Measurements from ENCODE around the gene CMTM8. TPM values are rescaled to one million over a fixed set of nuclear protein-coding genes. Genes with fewer than 3 reads are reported as not detected.

The CMTM8 gene
- polyA plus RNA-seq, 4 donors: 5.4 to 41.3 (median 8.0) TPM

DNA sequence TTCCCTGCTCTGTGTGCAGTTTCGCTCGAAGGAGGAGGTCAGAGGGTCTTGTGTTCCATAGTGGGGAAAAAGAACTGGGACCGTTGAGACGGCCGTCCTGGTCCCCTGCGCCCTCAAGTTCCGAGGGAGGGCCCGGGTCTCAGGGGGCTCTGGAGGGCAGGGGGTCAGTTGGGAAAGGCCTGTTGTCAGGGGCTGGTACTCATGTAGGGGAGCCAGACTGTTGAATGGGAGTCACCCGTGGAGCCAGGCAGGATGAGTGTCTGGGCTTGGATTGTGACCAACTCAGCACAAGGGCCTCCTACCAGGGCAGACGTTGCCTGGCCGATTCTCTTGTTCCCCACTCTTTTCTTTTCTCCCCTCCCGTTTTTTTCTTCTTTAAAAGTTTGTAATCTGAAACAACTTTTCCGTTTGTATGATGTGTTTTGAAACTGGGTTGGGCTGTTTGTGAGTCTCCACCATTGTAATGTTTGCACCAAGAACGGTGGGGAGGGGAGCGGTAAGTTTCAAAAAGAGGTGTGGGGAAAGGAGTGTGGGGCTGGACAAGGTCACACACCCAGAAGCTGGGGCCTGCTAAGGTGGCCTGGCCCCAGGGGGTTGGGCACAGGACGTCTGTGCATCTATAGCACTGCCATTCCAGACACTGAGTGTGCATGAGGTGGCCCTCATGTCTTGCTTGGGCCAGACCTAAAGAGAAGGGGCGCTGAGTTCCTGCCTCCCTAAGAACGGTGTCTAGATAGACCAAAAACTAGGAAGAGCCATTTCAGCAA lies 154.2 kb downstream of the CMTM8 start:
- Histone ChIP-seq H3K36me3 (ENCODE audit: control insufficient read depth in 3 of 3, insufficient read depth in 2 of 3, low read depth in 1 of 3, low read length in 3 of 3) (no peaks in the 10 kb centered on the region), H3K27ac (ENCODE audit: low read depth in 1 of 3, low read length in 2 of 3) (peak overlapping the region; percentile 2 to 88 (median 77)), H3K27me3 (ENCODE audit: control insufficient read depth in 3 of 3, insufficient read depth in 3 of 3, low read length in 3 of 3) (no peaks in the 10 kb centered on the region), H3K4me3 (ENCODE audit: low read depth in 1 of 3, low read length in 3 of 3) (peak overlapping the region; percentile 47 to 78 (median 75)), H3K4me1 (ENCODE audit: control insufficient read depth in 3 of 3, insufficient read depth in 2 of 3, low read depth in 1 of 3, low read length in 2 of 3) (peaks cover 0 to 6% (median 0%) of the 10 kb centered on the region in 3 donors), H3K9me3 (ENCODE audit: control insufficient read depth in 2 of 2, insufficient read depth in 1 of 2, low read depth in 1 of 2, low read length in 1 of 2) (no peaks in the 10 kb centered on the region)
- DNase-seq: no peak
- 30 to 55% (median 42%) methylated on average over 18 of the region's 18 CpGs for WGBS, 3 donors
- no peak for FAIRE-seq

DNA sequence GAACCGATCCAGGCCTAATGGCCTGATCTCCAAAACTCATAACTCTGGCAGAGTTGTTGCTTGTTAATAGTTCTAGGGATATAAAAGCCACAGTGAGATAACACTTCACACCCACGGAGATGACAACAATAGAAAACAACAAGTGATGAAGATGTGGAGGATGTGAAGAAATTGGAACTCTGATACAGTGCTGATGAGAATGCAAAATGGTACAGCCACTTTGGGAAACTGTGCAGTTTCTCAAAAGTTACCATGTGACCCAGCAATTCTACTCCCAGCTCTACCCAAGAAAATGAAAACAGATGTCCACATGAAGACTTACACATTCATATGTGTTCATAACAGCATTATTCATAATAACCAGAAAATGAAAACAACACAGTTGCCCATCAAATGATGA lies 157.0 kb downstream of the CMTM8 start:
- DNase-seq (no peak), FAIRE-seq (no peak)
- 6 to 29% (median 21%) methylated on average over 2 of the region's 2 CpGs for WGBS, 3 donors
- no peaks in the 10 kb centered on the region for H3K36me3 ChIP-seq (ENCODE audit: control insufficient read depth in 3 of 3, insufficient read depth in 2 of 3, low read depth in 1 of 3, low read length in 3 of 3)
- H3K4me3 ChIP-seq (ENCODE audit: low read depth in 1 of 3, low read length in 3 of 3): no peak overlapping the region
- H3K4me1 ChIP-seq (ENCODE audit: control insufficient read depth in 3 of 3, insufficient read depth in 2 of 3, low read depth in 1 of 3, low read length in 2 of 3): peaks cover 0 to 6% (median 0%) of the 10 kb centered on the region in 3 donors
- H3K9me3 ChIP-seq (ENCODE audit: control insufficient read depth in 2 of 2, insufficient read depth in 1 of 2, low read depth in 1 of 2, low read length in 1 of 2): no peaks in the 10 kb centered on the region
- no peaks in the 10 kb centered on the region for H3K27me3 ChIP-seq (ENCODE audit: control insufficient read depth in 3 of 3, insufficient read depth in 3 of 3, low read length in 3 of 3)
- no peak overlapping the region for H3K27ac ChIP-seq (ENCODE audit: low read depth in 1 of 3, low read length in 2 of 3)

DNA sequence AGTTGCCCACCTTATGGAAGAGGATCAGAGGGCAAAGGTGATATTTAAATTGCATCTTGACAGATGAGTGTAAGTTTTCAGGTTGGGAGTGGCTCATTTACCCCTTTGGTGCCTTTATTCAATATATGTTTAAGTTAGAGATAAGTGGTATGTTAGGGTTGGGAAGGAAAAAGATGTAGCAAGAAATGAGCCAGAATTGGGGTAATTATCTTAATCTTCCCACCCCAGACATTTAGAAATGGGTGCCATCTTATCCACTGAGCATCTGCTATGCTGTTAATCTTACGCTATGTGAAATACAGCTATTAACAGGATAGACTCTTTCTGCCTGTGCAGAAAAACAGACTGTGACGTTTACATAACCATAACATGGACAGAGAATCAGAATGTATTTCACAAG lies 159.5 kb downstream of the CMTM8 start:
- 54 to 61% (median 54%) methylated on average over 2 of the region's 2 CpGs for WGBS, 3 donors
- no peaks in the 10 kb centered on the region for H3K36me3 ChIP-seq (ENCODE audit: control insufficient read depth in 3 of 3, insufficient read depth in 2 of 3, low read depth in 1 of 3, low read length in 3 of 3)
- H3K9me3 ChIP-seq (ENCODE audit: control insufficient read depth in 2 of 2, insufficient read depth in 1 of 2, low read depth in 1 of 2, low read length in 1 of 2): no peaks in the 10 kb centered on the region
- H3K4me3 ChIP-seq (ENCODE audit: low read depth in 1 of 3, low read length in 3 of 3): no peak overlapping the region
- no peak for FAIRE-seq
- peaks cover 0 to 15% (median 3%) of the 10 kb centered on the region in 3 donors for H3K4me1 ChIP-seq (ENCODE audit: control insufficient read depth in 3 of 3, insufficient read depth in 2 of 3, low read depth in 1 of 3, low read length in 2 of 3)
- DNase-seq: no peak
- no peaks in the 10 kb centered on the region for H3K27me3 ChIP-seq (ENCODE audit: control insufficient read depth in 3 of 3, insufficient read depth in 3 of 3, low read length in 3 of 3)
- no peak overlapping the region for H3K27ac ChIP-seq (ENCODE audit: low read depth in 1 of 3, low read length in 2 of 3)

DNA sequence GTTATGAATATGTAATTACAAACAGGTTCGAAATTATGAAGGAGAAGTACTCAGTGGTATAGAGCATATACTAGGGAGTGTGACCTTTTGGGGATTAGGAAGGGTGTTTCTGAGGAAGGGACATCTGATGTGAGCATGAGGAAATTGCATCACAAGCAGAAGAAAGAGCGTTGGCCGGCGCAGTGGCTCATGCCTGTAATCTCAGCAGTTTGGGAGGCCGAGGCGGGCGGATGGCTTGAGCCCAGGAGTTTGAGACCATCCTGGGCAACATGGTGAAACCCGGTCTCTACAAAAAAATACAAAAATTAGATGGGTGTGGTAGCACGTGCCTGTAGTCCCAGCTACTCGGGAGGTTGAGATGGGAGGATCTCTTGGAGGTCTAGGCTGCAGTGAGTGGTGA lies 160.1 kb downstream of the CMTM8 start:
- H3K36me3 ChIP-seq (ENCODE audit: control insufficient read depth in 3 of 3, insufficient read depth in 2 of 3, low read depth in 1 of 3, low read length in 3 of 3): no peaks in the 10 kb centered on the region
- WGBS, 3 donors: 66 to 81% (median 81%) methylated on average over 10 of the region's 10 CpGs
- no peak overlapping the region for H3K27ac ChIP-seq (ENCODE audit: low read depth in 1 of 3, low read length in 2 of 3)
- no peak overlapping the region for H3K4me3 ChIP-seq (ENCODE audit: low read depth in 1 of 3, low read length in 3 of 3)
- DNase-seq: no peak
- H3K4me1 ChIP-seq (ENCODE audit: control insufficient read depth in 3 of 3, insufficient read depth in 2 of 3, low read depth in 1 of 3, low read length in 2 of 3): peaks cover 0 to 15% (median 3%) of the 10 kb centered on the region in 3 donors
- FAIRE-seq: no peak
- H3K9me3 ChIP-seq (ENCODE audit: control insufficient read depth in 2 of 2, insufficient read depth in 1 of 2, low read depth in 1 of 2, low read length in 1 of 2): no peaks in the 10 kb centered on the region
- no peaks in the 10 kb centered on the region for H3K27me3 ChIP-seq (ENCODE audit: control insufficient read depth in 3 of 3, insufficient read depth in 3 of 3, low read length in 3 of 3)

DNA sequence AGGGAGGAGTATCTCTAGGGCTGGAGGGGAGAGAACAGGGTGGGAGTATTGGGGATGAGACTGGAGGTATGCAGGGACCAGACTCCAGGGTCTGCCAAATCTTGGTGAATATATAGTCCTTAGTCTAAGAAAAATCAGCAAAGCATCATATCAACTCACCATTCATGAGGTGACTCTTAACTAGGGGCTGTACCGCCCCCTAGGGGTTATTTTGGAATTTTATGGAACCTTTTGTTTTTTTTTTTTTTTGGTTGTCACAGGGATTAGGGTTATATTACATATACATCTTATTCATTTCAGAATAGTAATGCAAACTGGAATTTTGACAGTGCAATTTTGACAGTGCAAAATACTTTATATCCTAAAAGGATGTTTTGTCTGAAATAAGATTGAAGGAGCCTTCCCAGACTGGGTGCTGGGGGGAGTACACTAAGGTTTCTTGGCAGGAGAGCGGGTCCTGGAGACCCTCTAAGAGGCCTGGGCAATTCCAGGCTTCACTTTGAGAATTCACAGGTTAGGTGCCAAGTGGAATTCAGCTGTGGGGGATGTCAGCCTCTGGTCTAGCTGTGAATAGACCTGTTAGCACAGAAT lies 160.6 kb downstream of the CMTM8 start:
- Histone ChIP-seq H3K36me3 (ENCODE audit: control insufficient read depth in 3 of 3, insufficient read depth in 2 of 3, low read depth in 1 of 3, low read length in 3 of 3) (no peaks in the 10 kb centered on the region), H3K4me1 (ENCODE audit: control insufficient read depth in 3 of 3, insufficient read depth in 2 of 3, low read depth in 1 of 3, low read length in 2 of 3) (peaks cover 0 to 15% (median 3%) of the 10 kb centered on the region in 3 donors), H3K27me3 (ENCODE audit: control insufficient read depth in 3 of 3, insufficient read depth in 3 of 3, low read length in 3 of 3) (no peaks in the 10 kb centered on the region), H3K4me3 (ENCODE audit: low read depth in 1 of 3, low read length in 3 of 3) (no peak overlapping the region), H3K9me3 (ENCODE audit: control insufficient read depth in 2 of 2, insufficient read depth in 1 of 2, low read depth in 1 of 2, low read length in 1 of 2) (no peaks in the 10 kb centered on the region), H3K27ac (ENCODE audit: low read depth in 1 of 3, low read length in 2 of 3) (no peak overlapping the region)
- no peak for FAIRE-seq
- DNase-seq: peak; percentile 59 to 63
- 48 to 60% (median 50%) methylated on average over 2 of the region's 2 CpGs for WGBS, 3 donors

DNA sequence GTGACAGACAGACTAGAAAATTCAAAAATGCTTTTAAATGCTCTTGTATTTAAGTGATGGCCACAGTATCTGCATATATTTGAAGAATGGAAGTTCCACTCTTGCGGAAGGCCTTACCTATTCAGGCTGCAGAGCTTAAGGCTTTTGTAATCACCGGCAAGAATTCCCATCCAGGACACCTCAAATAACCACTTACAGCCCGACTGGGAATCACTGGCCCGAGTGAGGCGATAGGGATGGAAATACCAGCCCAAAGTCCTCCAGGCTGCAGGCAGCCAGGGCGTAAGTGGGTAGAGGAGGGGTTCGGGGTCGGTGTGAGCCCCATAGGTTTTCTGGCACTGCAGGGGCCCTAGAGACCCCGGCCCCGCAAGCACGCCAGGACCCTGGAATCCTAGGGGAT lies 162.6 kb downstream of the CMTM8 start:
- peak overlapping the region; percentile 52 to 90 (median 82) for H3K27ac ChIP-seq (ENCODE audit: low read depth in 1 of 3, low read length in 2 of 3)
- no peaks in the 10 kb centered on the region for H3K36me3 ChIP-seq (ENCODE audit: control insufficient read depth in 3 of 3, insufficient read depth in 2 of 3, low read depth in 1 of 3, low read length in 3 of 3)
- H3K27me3 ChIP-seq (ENCODE audit: control insufficient read depth in 3 of 3, insufficient read depth in 3 of 3, low read length in 3 of 3): no peaks in the 10 kb centered on the region
- H3K4me1 ChIP-seq (ENCODE audit: control insufficient read depth in 3 of 3, insufficient read depth in 2 of 3, low read depth in 1 of 3, low read length in 2 of 3): peaks cover 0 to 15% (median 8%) of the 10 kb centered on the region in 3 donors
- WGBS, 3 donors: 16 to 22% (median 18%) methylated on average over 10 to 11 of the region's 11 CpGs
- DNase-seq (no peak), FAIRE-seq (no peak)
- H3K4me3 ChIP-seq (ENCODE audit: low read depth in 1 of 3, low read length in 3 of 3): peak overlapping the region; percentile 31 to 43 (median 38)
- H3K9me3 ChIP-seq (ENCODE audit: control insufficient read depth in 2 of 2, insufficient read depth in 1 of 2, low read depth in 1 of 2, low read length in 1 of 2): no peaks in the 10 kb centered on the region

DNA sequence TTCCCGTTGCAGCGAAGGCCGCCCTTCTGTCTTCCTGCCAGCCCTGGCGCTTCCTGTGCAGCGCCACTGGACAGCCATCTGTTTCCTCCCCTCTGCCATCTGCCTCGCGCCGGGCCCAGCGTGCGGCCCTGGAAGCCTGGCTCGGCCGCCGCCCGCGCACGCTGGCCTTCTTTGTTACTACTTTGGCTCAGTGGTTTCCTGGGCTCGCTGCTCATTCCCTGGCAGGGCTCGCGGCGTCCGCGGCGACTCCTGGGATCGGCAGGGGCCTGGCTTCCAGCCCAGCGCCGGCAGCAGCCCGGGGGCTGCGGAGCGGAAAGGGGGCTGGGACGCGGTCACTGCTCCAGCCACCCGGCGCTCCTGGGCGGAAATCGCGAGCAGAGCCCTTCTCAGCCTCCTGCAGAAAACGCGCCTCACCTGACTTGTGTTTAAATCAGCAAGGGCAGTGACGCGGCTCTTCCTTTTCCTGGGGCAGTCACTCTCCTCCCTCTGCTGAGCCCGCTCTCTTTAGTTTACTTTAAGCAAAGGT lies 163.1 kb downstream of the CMTM8 start:
- H3K4me3 ChIP-seq (ENCODE audit: low read depth in 1 of 3, low read length in 3 of 3): peak overlapping the region; percentile 31 to 43 (median 38)
- H3K4me1 ChIP-seq (ENCODE audit: control insufficient read depth in 3 of 3, insufficient read depth in 2 of 3, low read depth in 1 of 3, low read length in 2 of 3): peaks cover 0 to 15% (median 8%) of the 10 kb centered on the region in 3 donors
- no peaks in the 10 kb centered on the region for H3K9me3 ChIP-seq (ENCODE audit: control insufficient read depth in 2 of 2, insufficient read depth in 1 of 2, low read depth in 1 of 2, low read length in 1 of 2)
- H3K36me3 ChIP-seq (ENCODE audit: control insufficient read depth in 3 of 3, insufficient read depth in 2 of 3, low read depth in 1 of 3, low read length in 3 of 3): no peaks in the 10 kb centered on the region
- 1 to 4% (median 4%) methylated on average over 38 to 41 of the region's 41 CpGs for WGBS, 3 donors
- no peaks in the 10 kb centered on the region for H3K27me3 ChIP-seq (ENCODE audit: control insufficient read depth in 3 of 3, insufficient read depth in 3 of 3, low read length in 3 of 3)
- peak overlapping the region; percentile 52 to 90 (median 82) for H3K27ac ChIP-seq (ENCODE audit: low read depth in 1 of 3, low read length in 2 of 3)
- peak; percentile 73 to 78 for DNase-seq
- FAIRE-seq: no peak

DNA sequence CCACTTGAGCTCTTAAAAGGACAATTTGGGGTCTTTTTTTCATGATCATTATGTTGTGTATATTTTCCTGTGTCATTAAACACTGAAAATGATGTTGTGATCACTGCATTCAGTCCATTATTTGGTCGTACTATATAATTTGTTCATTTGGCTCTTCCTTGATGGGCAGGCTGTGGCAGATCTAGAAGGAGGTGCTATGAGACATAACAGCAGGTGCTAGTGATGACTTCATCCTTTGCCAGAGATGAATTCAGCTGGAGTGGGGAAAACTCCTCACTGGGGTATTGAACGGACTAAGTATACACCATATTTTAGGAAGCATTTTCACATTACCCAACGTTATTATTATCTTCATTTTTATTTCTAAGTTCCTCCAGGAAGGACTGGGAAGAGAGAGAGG lies 165.2 kb downstream of the CMTM8 start:
- FAIRE-seq (no peak), DNase-seq (no peak)
- 62 to 78% (median 75%) methylated on average over 3 of the region's 3 CpGs for WGBS, 3 donors
- H3K27me3 ChIP-seq (ENCODE audit: control insufficient read depth in 3 of 3, insufficient read depth in 3 of 3, low read length in 3 of 3): no peaks in the 10 kb centered on the region
- H3K9me3 ChIP-seq (ENCODE audit: control insufficient read depth in 2 of 2, insufficient read depth in 1 of 2, low read depth in 1 of 2, low read length in 1 of 2): no peaks in the 10 kb centered on the region
- H3K4me3 ChIP-seq (ENCODE audit: low read depth in 1 of 3, low read length in 3 of 3): no peak overlapping the region
- no peak overlapping the region for H3K27ac ChIP-seq (ENCODE audit: low read depth in 1 of 3, low read length in 2 of 3)
- H3K36me3 ChIP-seq (ENCODE audit: control insufficient read depth in 3 of 3, insufficient read depth in 2 of 3, low read depth in 1 of 3, low read length in 3 of 3): no peaks in the 10 kb centered on the region
- peaks cover 0 to 18% (median 8%) of the 10 kb centered on the region in 3 donors for H3K4me1 ChIP-seq (ENCODE audit: control insufficient read depth in 3 of 3, insufficient read depth in 2 of 3, low read depth in 1 of 3, low read length in 2 of 3)

All from small intestine (tissue), 7 donors.